Activated effector memory CD4-positive, alpha-beta T cell treated with anti-CD3 and anti-CD28 coated beads, Interleukin-2, amount 50 U/mL, for 16 hours (primary cell): Measurements from ENCODE around the gene MGLL.

Experiments
- DNase-seq: peaks from one replicate; pipeline ENCODE4 v3.0.0-alpha.2; 2020

The MGLL gene

DNA sequence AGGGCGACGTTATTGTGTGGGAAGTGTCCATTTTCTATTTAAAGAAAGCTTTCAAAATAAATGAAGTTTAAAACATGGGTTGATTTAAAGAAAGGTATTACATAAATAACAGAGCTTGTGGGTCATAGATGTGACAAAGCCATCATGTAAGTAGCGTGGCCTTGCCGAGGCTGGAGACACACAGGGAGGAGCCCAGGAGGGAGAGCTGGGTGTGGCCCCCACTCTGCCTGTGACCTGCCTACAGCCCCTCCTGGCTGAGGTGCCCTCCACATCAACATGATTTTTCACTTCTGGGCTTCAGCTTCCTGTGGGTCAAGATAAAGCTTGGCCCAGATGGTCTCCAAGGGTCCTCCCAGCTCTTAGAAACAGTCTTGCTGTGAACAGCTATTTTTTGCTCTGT, 12.5 kb upstream of the MGLL start:
- DNase-seq = no peak

DNA sequence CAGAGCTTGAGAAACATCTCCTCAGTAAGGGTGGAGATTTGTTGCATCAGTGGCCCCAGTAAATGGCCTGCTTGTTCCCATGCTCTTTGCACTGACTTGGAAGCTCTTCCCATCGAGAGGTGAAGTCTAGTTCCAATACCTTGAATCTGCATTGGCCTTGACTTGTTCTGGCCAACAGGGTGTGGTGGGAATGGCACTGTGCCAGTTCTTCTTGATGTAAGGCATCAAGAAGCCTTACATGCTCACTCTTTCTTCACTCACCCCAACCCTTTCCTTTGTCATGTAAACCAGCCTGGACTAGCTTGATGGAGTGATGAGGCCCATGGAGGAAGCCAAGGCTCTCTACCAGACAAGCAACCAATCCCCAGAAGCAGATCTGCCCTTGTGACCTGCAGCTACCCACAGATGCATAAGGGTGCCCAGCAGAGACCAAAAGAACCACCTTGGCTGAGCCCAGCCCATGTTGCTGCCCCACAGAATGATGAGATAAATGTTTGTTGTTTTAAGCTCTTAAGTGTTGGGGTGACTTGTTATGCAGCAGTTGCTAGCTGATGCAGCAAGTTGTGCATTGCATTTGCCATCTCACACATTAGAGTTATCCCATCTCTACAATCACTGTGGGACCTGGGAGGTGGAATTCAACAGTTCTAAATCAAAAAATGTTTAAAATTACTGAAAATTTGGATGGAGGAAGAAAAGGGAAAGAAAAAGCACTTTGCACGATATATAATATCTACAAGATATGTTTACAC, 11.1 kb upstream of the MGLL start:
- DNase-seq = no peak

DNA sequence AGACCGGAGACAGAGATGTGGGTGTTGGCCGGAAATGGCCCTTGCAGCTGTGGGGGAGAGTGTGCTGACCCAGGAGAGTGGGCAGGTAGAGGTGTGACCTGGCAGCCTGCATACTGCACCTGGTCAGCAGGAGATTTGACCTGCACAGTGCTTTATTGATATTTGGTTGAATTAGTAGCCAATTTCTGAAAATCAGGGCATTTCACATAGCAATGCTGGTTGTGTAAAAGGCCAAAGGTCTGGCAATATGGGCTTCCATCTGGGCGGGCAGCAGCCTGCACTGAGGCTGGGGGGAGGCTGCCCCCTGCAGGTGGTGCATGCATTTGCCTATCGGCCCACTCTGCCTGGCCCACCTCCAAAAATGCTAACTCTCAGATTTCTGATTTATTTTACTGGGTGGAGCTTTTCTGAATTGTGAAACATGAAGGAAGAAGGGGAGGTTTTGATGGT, 9.4 kb upstream of the MGLL start:
- DNase-seq = peak; percentile 67

DNA sequence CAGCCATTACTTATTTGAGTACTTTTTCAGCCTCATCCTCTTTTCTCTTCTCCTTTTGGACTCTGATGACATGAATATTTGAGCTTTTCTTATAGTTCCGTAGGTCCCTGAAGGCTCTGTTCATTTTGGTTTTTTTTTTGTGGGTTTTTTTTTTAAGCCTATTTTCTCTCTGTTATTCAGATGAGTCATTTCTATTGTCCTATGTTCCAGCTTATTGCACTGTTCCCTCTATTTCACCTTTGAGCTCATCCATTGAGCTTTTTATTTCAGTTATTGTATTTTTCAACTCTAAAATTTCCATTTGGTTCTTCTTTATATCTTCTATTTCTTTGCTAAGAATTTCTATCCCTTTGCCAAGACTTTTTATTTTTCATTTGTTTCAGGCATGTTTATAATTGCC, 7.2 kb upstream of the MGLL start:
- DNase-seq = no peak

DNA sequence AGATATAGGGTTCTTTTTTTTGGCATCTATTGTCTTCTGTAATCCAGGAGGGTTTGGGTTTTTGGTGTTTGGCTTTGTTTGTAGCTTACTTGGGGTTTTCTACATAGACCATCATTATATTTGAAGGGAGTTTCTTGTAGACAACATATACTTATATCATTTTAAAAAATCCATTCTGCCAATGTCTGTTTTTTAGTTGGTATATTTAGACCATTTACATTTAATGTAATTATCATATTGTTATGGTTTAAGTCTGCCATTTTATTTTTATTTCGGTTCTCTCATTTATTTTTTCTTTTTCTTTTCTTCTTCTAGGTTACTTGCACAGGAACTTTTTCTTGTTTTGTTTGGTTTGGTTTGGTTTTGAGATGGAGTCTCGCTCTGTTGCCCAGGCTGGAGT, 5.5 kb upstream of the MGLL start:
- DNase-seq = no peak

DNA sequence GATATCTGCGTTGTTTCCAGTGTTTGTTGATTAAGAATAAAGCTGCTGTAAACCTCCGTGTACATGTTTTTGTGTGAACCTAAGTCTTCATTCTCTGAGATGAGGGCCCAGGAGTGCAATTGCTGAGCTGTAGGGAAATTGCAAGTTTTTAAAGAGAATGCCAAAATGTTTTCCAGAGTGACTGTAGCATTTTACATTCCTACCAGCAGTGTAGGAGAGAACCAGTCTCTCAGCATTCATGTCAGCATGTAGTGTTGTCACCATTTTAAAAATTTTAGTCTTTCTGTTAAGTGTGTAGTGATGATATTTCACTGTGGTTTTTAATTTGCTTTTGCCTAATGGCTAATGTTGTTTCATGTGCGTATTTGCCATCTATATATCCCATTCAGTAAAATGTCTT, 3.4 kb upstream of the MGLL start:
- no peak for DNase-seq

DNA sequence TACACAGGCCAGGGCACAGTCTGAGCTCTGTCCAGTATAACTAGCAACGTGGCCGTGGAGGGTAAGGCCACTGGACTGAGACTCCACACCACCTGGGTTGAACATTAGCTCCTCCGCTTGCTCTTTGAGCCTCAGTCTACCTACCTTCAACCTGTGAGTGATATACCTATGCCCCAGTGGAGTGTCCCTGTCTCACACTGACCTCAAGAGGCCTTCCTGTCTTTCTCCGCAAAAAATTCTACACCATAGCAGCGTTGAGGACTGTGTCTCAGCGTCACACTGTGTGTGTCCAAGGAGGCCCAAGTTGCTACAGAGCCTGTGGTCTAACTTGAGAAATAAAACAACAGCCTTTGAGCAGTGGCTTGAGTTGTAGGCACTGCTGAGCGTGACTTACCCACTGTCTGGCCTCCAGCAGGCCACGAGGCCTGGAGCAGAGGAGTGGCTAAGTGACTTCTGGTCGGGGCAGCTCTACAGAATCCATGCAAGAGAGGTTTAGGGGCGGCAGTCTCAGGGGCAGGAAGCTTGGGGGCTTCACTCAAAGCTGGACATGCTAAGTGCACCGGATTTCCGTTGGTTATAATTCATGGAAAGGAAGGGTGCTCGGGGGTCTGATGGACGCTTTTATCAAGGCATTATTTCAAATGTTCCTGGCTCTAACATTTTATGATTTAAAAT, 2.0 kb upstream of the MGLL start:
- no peak for DNase-seq

DNA sequence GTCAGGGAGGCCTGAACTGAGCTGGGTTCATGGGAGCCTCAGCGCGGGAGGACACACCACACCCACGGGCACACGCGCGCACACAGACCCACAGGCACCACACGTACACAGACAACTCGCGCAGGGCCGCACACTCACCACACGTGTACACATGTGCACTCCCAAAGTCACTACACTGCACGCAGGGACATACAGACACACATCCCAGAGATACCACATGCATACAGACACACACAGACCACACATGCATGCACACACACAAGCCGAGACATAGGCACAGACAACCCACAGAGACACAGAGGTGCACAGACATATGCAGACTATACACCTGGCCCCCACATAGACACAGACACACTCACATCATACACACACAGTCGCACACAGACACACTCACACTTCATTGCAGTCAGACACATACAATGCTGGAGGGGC, 1.1 kb upstream of the MGLL start:
- no peak for DNase-seq

DNA sequence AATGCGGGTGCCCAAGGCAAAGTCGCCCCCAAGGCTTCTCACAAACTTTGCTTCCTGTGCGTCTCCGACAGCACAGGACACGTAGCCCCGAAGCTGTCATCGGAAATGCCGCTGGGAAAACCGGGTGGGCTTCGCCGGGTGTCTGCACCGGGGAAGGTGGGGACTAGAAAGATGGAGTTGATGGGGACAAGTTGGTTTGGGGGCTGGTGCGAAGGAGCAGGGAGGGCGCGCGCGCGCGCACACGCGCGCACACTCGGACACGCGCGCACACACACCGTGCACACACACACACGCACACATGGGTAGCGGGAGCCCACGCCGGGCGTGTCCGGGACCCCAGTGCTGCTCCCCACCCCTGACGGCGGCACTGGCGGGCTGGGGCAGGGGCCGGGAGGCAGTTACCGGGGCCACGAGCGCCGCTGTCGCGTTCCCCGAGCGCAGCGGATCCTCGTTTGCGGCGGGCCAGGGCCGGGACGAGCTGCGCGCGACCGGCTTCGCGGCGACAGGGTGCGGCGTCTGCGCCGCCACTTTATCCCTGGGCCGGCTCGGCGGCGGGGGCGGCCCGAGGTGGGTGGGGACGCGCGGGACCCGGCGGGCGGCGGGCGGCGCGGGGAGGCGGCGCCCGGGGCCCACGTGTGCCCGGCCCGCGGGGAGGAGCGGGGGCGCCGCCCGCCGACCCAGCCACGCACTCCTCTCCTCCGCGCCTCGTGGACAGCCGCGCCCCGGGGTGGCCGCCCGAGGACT, 539 bp upstream of the MGLL start:
- no peak for DNase-seq

DNA sequence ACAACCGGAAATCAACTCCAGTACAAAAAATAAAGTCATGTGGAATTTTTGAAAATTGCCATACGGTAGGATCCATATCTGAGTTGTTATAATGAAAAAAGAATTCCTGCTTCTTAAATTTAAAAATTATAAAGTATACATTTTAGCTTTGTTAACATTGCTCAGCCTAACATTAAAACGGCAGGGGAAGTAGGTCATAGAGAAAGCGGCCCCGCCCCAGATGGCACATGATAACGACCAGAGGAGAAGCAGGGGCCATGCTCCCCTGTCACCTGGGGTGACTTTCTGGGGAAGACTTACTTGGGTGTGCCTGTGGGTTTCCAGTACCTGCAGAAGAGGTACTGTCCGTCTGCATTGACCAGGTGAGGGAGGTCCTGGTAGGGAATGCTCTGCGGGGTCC, 921 bp downstream of the MGLL start:
- DNase-seq = no peak

DNA sequence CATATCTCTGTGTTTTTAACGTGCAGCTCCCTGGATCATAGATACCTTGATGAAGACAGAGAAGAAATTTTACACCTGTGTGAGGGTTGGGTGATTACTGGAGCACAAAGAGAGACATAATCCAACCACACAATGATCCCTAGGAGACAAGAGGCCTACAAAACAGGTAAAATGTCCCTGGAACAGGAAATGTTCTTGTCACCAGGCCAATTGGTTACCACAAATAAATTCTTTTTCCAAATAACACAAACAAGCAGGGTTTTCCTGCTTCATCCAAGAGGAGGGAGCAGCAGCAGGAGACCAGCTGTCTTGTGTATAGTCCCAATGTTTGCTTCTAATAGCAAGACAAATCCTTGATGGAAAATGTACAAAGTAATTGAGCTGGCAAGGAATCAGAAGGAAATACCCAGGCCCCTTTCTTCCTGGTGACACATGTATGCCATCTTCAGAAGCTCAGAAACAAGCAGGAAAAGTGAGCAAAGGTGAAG, 1.4 kb downstream of the MGLL start:
- no peak for DNase-seq

DNA sequence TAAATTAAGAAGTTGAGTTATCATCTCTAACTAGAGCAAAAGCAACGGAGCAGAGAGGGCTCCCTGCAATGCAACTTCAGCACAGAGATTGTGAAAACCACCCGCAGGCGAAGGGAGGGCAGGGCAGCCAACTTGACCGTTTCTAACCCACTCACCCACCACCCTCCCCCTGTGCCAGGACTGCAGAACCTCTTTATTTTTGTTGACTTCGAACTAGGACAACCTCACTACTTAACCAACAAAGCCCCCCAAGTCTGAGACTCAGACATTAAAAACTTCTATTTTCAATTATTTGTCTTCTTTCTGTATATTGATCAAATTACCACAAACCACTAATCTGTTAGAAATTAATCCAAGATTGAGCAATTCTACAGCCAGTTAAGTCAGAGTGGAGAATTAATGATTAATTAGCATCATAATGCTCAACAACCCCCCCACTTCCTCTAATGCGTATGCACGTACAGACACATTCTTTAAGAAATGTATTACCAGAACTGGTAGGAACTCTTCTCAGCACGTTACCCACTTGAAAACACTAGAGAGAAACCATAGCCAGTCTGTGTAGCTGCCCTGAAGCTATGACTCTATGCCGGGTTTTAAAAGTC, 2.0 kb downstream of the MGLL start:
- no peak for DNase-seq

DNA sequence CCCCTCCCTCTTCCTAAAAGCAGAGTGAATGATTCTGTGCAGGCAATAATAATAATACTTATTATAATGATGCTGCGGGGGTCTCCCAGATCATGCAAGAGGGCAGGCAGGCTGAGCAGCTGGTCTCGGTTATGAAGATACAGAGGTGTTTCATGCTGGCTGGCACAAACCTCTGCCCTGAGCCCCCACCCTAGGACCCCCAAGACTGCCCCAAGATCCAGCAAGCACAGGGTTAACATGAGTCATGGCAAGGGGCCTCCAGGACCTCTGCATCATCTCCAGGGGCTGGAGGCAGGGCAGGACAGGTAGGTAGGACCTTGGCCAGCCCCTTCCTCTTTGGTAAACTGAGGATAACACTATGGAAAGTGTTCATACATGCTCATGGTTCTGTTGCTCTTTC, 2.7 kb downstream of the MGLL start:
- DNase-seq = no peak

DNA sequence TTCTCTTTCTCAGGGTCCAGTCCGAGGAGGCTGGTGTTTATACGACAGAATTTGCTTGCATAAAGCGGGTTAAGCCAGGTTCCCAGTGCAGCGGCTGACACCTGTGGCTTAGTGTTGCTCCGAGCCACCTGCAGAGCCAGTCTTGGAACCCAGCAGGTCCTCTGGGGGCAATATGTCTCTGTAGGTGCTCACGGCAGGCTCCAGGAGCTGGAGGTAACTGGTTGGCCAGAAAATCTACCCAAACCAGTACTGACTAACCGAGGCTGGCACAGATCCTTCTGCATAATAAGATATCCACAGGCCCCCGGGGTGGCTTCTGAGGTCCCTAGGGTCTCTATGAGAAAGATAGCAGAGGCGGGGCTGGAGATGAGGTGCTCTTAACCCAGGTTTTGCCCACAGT, 3.2 kb downstream of the MGLL start:
- no peak for DNase-seq

DNA sequence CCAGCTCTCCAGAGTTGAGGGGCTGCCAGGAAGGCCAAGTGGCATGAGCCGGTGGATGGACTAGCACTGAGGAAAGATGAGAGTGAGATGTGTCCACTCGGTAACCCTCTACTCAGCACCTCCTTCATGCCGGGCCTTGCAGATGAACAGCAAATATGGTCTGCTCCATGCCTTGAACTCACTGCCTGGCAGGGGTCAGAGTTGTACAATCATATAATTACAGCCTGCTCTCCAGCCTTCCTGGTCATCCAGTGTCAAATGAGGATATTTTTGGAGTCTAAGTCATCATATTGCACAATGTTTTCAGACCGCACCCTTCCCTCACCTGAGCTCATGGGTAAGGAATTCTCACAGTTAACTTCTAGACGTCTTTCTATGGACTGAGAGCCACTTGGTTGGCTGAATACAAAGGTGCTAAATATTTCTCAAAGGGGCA, 4.9 kb downstream of the MGLL start:
- no peak for DNase-seq

DNA sequence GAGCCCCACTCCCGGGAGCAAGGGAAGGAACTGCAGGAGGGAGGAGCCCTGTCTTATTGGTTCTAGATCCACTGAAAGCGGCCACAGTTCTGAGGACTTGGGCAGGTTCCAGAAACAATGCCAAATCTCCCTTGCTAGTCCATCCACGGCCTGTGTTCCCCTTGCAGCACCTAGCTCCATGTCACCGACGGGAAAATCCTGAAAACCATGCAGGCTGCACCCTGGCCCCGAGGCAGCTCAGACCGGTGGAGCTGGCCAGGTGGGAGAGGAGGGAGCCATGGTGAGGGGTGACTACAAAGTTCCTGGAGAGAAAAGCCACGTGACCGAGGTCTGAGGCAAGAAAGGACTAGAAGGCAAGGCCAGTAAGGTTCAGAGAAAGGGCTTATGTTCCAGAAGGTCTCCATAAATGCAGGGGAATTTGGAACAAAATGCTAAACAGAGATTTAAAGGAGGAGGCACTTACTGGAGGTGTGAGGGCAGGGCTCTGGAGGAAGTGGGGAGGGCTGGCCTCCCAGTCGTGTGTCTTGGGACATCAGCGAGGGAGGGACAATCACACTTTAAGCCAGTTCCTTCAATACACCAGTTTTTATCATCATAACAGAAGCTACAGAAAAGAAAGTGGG, 5.4 kb downstream of the MGLL start:
- no peak for DNase-seq

DNA sequence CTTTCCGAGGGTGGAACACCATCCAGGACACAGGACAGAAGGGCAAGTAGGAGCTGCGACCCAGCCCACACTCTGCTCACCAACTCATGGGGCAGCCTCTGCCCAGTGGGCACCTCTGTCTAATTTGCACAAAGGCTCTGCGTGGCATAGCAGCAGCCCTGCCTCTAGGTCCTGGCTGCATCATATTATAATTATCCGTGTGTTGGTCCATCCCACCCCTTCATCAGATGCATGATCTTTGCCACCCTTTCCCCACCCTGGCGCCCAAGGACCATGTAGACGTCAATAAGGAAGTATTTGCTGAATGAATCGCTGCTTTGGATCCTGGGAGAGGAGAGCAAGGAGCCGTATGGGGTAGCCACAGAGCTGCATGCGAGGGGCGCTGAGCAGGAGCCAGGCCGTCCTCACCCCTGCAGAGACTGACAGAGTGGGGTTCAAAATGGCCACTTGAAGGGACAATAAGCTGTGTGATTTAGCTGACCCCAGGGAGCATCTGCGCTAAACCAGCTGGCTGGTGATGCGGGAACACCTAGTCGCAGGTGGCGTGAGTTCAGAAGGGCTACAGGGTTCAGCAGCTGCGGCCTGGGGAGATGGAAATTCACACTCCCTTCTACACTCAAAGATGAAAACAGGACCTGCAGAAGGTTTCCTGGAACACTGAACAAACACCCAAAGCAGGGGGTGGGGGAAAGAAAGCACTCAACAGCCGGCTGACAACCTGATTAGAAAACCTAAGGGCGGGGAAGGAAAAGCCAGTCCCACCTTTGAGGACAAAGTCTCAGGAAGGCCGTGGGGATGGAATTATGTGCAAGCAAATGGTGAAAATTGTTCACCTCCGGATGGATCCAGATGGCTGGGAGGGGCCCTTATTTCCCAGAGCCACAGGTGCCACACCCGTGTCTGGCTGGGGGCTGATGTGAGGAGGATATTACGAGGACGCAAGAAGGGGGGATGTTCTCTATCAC, 6.4 kb downstream of the MGLL start:
- no peak for DNase-seq

DNA sequence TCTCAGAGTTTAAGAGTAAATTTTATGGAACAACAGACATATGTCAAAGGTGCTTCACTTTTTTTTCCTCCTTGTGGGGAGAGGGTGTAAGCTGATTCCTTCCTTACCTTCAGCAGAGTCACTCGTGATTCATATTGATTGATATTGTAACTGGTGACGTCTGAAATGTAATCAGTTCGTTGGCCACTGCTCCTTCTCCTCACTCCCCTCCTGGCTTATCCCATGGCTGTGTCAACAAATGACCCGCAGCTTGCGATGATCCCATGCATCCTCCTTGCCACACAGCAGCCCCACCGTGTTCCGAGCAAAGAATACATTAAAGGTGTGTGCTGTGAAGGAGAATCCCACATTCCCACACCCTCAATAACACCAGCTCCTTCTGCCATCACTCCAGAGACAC, 7.3 kb downstream of the MGLL start:
- DNase-seq = no peak

DNA sequence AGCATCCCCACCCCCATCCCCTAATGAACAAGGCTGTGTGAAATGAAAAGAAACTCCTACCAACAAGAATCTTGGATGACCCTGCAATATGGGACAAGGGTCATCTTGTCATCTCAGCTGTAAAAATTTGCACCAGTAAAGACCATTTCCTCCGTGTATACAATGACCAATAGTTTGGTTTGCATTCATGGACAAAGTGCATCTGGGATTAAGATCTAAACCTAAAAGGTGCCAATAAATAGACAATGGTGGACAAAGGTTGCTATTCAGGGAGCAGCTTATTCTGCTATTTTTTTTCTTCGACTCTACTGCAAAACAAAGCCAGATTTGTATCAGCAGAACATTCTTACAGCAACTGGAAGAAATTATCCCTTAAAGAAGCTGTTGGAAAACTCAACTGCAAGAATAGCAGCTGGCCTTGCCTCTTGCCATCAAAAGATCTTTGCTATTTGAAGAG, 8.0 kb downstream of the MGLL start:
- DNase-seq = no peak

DNA sequence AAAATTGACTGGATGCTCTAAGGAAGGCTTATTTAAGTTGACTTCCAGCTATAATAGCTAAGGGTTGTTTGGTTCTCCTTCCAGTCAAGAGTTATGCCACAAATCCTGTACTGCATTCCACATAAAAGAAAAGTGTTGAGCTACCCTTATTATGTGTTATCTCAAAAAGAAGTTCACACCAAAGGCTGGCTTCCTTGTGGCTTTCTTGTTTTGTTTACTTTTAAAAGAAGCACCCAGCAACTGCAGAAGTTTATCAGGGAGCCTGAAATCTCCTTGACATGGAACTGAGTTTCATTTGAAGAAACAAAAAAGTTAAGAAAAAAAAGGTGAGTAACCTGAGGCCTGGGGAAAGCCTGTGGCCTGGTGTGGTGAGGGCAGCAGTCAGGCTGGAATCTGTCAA, 10.2 kb downstream of the MGLL start:
- no peak for DNase-seq

DNA sequence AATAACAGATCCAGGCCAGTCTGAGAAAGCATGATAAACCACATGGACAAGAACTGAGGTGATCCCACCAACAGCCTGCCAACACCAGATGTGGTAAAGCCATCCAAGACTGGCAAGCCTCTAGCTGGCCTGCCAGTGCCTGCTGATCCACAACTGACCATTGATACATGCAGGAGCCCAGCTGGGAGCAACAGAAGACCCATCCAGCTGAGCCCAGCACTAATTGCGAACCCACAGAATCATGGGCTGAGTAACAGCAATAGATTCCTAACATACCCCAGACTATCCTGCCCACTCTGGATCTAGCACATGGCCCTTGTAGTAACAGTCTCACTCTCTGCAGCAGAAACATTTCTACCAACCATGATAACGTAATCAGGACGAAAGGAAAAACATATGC, 10.6 kb downstream of the MGLL start:
- no peak for DNase-seq

DNA sequence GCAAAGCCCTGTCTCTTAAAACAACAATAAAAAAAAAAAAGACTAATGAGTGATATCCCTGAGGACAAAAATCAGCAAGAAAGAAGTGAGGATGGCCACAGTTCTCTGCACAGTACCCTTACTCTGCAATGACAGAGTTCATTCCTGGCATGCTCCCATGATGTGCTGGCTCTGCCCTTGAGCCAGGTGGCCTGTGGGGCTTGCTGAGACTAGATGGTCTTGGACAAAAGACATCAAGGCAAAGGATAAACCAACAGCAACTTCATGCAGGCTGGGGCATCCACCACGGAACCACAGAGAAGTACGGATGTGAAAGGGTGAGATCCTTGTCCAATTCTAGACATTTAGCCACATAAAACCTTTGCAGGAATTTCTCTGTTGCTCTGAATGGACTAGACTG, 12.7 kb downstream of the MGLL start:
- no peak for DNase-seq
